Activated naive CD8-positive, alpha-beta T cell treated with anti-CD3 and anti-CD28 coated beads, Interleukin-2, amount 10 ng/mL, durations not matched to agents 7 days and 5 days (primary cell): Measurements from ENCODE around the gene CTBP2. TPM values are rescaled to one million over a fixed set of nuclear protein-coding genes. Genes with fewer than 3 reads are reported as not detected.

Experiments used
- ATAC-seq: fragments of 150-1000 bp; cut with Tn5 transposase; one replicate; pipeline ENCODE4 v1.10.0; 2021; ENCODE audit warnings: low read depth, moderate library complexity
- POLR2A ChIA-PET: fragments of 350-600 bp; sonication (Branson Sonifier 250); formaldehyde crosslinking; loops from one replicate; lab custom pipeline; 2021; ENCODE audit warnings: antibody characterized with exemption; lab: Charles Lee
- DNase-seq: peaks from one replicate; pipeline ENCODE4 v3.0.0; 2021
- H3K27ac Mint-ChIP-seq: one replicate; pipeline ENCODE4 v1.8.0; 2022; ENCODE audit warnings: mild to moderate bottlenecking, mixed read lengths
- H3K27me3 Mint-ChIP-seq: one replicate; pipeline ENCODE4 v1.8.0; 2022; ENCODE audit warnings: mild to moderate bottlenecking, moderate library complexity, mixed read lengths
- H3K36me3 Mint-ChIP-seq: one replicate; pipeline ENCODE4 v1.8.0; 2021; ENCODE audit warnings: mild to moderate bottlenecking, mixed read lengths
- H3K4me1 Mint-ChIP-seq: one replicate; pipeline ENCODE4 v1.8.0; 2021; ENCODE audit warnings: mixed read lengths
- H3K4me3 Mint-ChIP-seq: one replicate; pipeline ENCODE4 v1.8.0; 2022; ENCODE audit warnings: mild to moderate bottlenecking, moderate library complexity, mixed read lengths
- H3K9me3 Mint-ChIP-seq: one replicate; pipeline ENCODE4 v1.8.0; 2021; ENCODE audit warnings: mixed read lengths
- total RNA-seq, 2 experiments: library from RNA; stranded (reverse); gene quantifications; one replicate each; pipeline ENCODE4 v1.2.3, GENCODE V29; 2021

CTBP2 gene
- total RNA-seq, 2 experiments from 2014 or later: 0.94 to 1.6 TPM

DNA sequence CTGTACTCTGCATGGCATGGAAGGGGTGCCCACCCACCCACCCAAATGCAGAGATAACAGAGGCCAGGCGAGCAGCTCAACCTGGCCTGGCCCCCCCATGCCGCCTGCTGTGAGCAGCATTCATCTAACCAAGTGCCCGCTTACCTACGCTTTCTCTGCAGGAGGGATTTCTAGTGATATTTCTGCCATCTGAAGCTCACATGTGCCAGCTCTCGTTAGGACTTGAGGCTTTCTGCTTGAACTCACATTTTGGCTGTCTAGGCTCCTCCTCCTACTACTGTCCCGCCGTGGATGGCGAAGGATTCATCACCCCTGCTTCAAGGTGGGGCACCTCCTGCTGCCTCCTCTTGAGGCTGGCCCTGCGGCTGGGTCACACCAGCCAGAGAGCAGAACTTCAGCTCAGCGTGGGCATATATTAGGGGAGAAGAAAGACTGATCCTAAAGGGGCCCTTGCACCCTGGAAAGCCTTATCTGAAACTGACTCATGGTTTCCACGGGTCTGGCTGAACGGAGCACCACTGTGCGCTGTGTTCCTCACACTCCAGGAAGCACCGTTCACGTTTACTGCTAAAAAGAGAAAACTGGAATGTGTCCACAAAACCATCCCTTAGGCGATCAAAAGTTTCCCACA, 45.5 kb downstream of the CTBP2 start:
- ATAC-seq (no peak), DNase-seq (no peak)
- no peaks in the 10 kb centered on the region for H3K36me3 Mint-ChIP-seq
- H3K4me3 Mint-ChIP-seq: no peak overlapping the region
- H3K4me1 Mint-ChIP-seq: no peaks in the 10 kb centered on the region
- peaks cover 2% of the 10 kb centered on the region for H3K27me3 Mint-ChIP-seq
- H3K9me3 Mint-ChIP-seq: no peaks in the 10 kb centered on the region
- POLR2A ChIA-PET: no interaction called here
- H3K27ac Mint-ChIP-seq: no peak overlapping the region

DNA sequence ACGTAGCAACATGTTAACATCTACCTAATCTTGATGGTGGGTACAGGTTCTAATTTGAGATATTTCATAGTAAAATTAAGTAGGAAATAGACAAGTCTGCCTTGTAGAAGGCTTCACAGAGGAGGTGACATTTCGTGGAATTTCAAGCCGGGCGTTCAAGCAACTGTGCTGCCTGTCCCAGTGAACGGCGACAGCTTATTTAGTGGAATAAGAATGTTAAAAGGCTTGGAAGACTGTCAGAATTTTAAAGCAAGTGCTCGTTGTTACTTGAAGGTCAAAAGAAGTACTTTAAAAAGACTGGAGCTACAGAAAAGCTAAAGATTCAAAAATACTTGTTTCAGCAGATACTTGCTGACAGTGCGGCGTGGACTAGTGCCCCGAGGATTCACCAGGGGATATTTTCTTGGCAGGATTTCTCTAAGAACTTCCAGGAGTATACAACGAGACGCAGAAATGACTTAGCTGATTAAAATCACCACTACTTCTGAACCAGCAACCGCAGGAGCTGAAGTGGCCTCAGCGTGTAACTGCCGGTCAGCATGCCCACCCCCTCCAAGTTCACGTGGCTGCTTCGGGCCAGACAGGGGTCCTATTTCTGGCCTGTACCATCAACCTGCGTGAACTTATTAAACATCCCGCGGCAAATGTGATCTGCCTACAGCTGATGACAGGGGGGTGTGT, 46.5 kb downstream of the CTBP2 start:
- DNase-seq (no peak), ATAC-seq (no peak)
- H3K36me3 Mint-ChIP-seq: no peaks in the 10 kb centered on the region
- no peaks in the 10 kb centered on the region for H3K9me3 Mint-ChIP-seq
- POLR2A ChIA-PET: no interaction called here
- H3K27ac Mint-ChIP-seq: no peak overlapping the region
- no peak overlapping the region for H3K4me3 Mint-ChIP-seq
- peaks cover 2% of the 10 kb centered on the region for H3K27me3 Mint-ChIP-seq
- H3K4me1 Mint-ChIP-seq: no peaks in the 10 kb centered on the region

DNA sequence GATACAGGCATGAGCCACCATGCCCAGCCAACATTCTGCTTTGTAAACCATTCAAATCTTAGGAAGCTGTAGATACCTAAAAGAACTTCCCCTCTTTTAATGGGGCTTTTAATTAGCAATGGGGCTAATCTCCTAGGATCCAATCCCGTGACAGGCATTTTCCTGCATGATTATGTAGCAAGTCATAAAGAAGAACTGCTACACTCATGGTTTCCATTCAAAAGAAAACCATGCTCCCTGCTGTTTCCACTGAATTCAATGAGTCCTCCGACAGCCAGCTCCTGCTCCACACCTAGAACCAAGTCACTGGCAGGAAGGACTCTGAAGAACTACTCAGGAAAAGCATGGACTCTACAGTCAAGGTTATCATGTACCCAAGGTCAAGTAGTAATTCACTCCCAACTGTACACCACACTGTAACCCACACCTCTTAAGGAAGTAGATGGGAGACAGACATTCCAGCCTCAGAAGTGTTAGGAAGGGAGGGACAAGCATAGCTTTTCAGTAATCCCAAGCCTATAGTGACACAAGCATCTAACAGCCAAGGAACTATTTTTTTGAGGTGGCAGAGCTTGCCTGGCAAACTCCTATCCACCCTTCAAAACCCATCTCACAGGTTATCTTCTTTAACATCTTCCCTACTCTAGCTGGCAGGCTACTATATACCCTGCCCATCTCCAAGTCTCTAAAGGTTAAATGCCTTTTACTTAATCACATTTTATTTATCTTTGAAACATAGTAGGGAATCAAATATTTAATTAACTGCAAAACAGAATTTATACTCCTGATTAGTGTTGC, 47.5 kb downstream of the CTBP2 start:
- Mint-ChIP-seq H3K27me3 (peaks cover 2% of the 10 kb centered on the region), H3K9me3 (no peaks in the 10 kb centered on the region), H3K4me1 (no peaks in the 10 kb centered on the region), H3K36me3 (no peaks in the 10 kb centered on the region), H3K27ac (no peak overlapping the region), H3K4me3 (no peak overlapping the region)
- ATAC-seq (no peak), DNase-seq (no peak)
- POLR2A ChIA-PET: no interaction called here

DNA sequence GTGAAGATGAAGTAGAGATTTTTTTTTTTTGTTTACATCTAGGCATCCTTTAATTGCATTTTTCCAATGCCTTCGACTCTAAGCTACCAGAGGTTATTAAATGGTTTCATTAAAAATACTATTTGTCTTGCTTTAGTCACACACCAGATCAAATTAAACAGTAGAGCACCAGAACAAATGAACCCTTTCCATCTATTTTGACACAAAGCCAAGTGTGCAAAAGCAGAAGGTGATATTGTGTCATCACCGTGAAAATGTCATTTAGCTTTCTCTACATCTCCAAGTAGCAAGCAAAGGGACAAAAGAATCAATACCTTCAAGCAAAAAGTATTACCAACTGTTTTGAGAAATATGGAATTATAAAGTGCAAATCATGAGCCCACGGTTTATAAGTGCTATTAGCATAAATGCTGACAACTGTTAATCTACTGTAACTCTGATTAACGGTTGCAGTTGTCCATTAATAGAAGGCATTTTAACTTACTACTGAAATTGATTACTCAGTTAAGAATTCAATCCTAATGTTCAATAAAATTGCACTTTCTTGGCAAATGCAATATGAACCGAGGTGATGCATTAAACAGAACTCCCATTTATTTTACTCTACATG, 49.1 kb downstream of the CTBP2 start:
- H3K27ac Mint-ChIP-seq: no peak overlapping the region
- no peak for ATAC-seq
- POLR2A ChIA-PET: no interaction called here
- no peak for DNase-seq
- no peaks in the 10 kb centered on the region for H3K36me3 Mint-ChIP-seq
- H3K4me3 Mint-ChIP-seq: no peak overlapping the region
- peaks cover 2% of the 10 kb centered on the region for H3K27me3 Mint-ChIP-seq
- H3K4me1 Mint-ChIP-seq: no peaks in the 10 kb centered on the region
- H3K9me3 Mint-ChIP-seq: no peaks in the 10 kb centered on the region

DNA sequence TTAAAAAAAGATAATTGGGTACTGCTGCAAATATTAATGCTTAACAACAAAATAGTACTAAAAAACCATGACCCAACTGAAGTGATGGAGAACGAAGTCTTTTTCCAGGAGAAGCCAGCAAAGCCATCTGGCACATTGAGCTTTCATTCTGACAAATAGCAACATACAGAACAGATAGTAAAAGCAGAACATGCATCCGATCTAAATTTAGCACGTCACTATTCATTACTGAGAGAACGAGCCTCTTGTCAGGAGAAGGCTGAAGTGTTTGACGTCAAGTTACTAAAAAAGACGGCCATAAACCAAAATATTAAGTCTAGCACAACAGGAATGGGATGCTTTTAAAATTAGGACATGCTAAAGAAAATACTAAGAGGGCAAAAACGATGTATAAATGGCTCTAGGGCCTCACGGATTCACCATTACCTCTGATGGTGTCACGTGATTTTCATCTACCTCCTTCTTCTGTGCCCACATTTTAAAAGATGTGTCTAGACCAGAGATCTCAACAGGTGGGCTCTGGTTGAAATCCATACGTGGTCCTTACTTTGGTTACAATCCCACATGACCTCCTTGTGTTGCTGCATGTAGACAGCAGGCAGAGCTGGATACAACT, 52.3 kb downstream of the CTBP2 start:
- no peak for ATAC-seq
- POLR2A ChIA-PET: no interaction called here
- DNase-seq: no peak
- H3K27me3 Mint-ChIP-seq: peaks cover 2% of the 10 kb centered on the region
- no peaks in the 10 kb centered on the region for H3K9me3 Mint-ChIP-seq
- H3K4me1 Mint-ChIP-seq: no peaks in the 10 kb centered on the region
- no peak overlapping the region for H3K4me3 Mint-ChIP-seq
- H3K27ac Mint-ChIP-seq: no peak overlapping the region
- H3K36me3 Mint-ChIP-seq: no peaks in the 10 kb centered on the region

DNA sequence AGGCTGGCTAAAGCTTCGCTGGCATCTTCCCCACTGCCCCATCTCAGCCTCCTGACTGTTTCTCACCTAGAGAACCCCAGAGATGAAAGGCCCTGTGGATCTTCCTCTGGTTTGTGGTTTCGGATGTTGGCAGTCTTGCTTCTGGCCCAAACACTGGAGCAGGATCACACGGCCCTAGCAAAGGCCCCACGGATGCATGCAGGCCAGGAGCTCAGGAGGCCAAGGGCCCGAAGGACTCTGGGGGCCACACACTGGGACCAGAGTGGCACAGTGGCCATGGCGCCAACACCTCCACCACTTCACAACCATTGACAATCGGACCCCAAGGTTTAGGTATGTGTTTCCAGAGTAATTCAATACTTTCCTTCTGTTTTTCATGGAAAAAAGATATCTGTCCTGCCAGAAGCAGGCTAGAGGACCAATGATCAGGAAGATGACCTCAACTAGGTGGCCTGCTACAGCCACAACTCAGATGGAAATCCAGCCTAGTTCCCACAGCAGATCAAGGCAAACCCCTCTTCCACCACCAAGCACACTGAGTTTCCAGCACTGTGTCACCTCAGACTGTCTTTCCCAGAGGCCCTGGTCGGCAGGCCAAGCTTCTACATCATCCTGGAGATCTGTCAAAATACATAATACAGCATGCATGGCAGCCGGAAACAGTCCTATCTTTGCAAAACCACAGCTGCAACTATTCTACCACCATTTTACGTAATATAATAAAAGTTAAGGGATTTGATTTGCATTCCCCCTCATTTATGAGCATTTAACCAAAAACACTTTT, 53.0 kb downstream of the CTBP2 start:
- no peak overlapping the region for H3K4me3 Mint-ChIP-seq
- no peak for ATAC-seq

DNA sequence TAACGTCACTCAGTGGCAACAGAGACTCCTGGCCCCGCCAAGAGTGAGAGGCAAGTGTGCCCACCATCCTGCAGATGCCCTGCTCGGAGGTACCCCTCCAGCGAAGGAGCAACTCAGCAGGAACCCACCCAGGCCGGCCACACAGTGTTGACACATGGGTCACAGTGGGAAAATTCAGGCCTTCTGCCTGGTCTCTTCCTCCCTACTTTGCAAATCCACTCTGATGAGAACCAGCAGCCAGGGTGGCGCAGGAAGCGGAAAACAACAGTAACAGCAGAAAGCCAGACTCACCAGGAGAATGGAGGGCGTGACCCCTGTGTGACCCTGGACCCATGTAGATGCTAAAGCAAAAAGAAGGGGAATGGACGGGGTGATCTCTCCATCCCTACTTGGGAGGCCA, 53.8 kb downstream of the CTBP2 start:
- H3K27ac Mint-ChIP-seq: no peak overlapping the region
- POLR2A ChIA-PET: no interaction called here
- H3K36me3 Mint-ChIP-seq: no peaks in the 10 kb centered on the region

More for the DNA sequence above, 53.0 kb downstream of the CTBP2 start:
- H3K27me3 Mint-ChIP-seq: peaks cover 2% of the 10 kb centered on the region
- no peaks in the 10 kb centered on the region for H3K9me3 Mint-ChIP-seq
- POLR2A ChIA-PET: no interaction called here
- H3K36me3 Mint-ChIP-seq: no peaks in the 10 kb centered on the region
- DNase-seq: no peak
- no peak overlapping the region for H3K27ac Mint-ChIP-seq
- H3K4me1 Mint-ChIP-seq: no peaks in the 10 kb centered on the region

DNA sequence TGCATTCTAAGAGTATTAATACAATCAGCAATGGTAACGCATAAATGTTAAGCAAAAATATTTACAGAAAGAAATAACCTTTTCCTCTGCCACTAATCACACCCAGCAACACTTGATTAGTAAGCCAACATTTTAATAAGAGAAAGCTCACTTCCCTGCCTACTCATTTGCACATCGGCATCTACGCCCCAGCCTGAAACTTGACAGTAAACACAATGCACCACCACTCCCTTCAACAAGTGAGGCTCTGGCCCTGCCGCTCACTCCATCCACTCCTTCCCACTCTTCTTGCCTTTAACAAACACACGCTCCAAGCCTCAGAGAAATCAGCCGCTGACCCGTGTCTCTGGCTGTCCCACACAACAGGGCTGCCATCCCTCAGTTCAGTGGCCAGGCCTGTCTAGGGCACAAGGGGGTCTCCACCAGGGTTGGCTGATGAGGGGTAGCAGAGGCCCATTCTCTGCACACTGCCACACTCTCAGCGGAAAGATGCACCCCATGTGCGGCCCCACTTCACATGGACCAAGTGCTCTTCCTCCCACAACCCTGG, 54.6 kb downstream of the CTBP2 start:
- ATAC-seq (no peak), DNase-seq (no peak)
- no peak overlapping the region for H3K4me3 Mint-ChIP-seq
- H3K9me3 Mint-ChIP-seq: no peaks in the 10 kb centered on the region
- H3K27me3 Mint-ChIP-seq: peaks cover under 1% of the 10 kb centered on the region
- H3K36me3 Mint-ChIP-seq: no peaks in the 10 kb centered on the region
- POLR2A ChIA-PET: no interaction called here
- no peaks in the 10 kb centered on the region for H3K4me1 Mint-ChIP-seq
- H3K27ac Mint-ChIP-seq: no peak overlapping the region

More for the DNA sequence above, 53.8 kb downstream of the CTBP2 start:
- H3K27me3 Mint-ChIP-seq: peaks cover 2% of the 10 kb centered on the region
- ATAC-seq (no peak), DNase-seq (no peak)
- no peaks in the 10 kb centered on the region for H3K9me3 Mint-ChIP-seq
- no peak overlapping the region for H3K4me3 Mint-ChIP-seq
- no peaks in the 10 kb centered on the region for H3K4me1 Mint-ChIP-seq

DNA sequence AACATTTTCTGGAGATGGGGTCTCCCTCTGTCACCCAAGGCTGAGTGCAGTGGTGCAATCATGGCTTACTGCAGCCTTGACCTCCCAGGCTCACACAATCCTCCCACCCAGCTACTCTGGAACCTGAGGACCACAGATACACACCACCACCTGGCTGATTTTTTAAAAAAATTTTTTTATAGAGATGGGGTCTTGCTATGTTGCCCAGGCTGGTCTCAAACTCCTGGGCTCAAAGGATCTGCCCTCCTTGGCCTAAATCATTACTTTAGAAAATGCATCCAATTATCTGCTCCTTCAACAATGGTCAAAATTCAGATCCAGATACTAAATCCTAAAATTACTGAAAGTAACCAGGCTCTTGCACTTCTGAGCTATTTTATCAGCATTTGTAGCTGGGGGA, 55.2 kb downstream of the CTBP2 start:
- no peak overlapping the region for H3K27ac Mint-ChIP-seq
- ATAC-seq (no peak), DNase-seq (no peak)
- no peaks in the 10 kb centered on the region for H3K4me1 Mint-ChIP-seq
- H3K9me3 Mint-ChIP-seq: no peaks in the 10 kb centered on the region
- no peak overlapping the region for H3K4me3 Mint-ChIP-seq
- no peaks in the 10 kb centered on the region for H3K27me3 Mint-ChIP-seq
- POLR2A ChIA-PET: no interaction called here
- no peaks in the 10 kb centered on the region for H3K36me3 Mint-ChIP-seq

DNA sequence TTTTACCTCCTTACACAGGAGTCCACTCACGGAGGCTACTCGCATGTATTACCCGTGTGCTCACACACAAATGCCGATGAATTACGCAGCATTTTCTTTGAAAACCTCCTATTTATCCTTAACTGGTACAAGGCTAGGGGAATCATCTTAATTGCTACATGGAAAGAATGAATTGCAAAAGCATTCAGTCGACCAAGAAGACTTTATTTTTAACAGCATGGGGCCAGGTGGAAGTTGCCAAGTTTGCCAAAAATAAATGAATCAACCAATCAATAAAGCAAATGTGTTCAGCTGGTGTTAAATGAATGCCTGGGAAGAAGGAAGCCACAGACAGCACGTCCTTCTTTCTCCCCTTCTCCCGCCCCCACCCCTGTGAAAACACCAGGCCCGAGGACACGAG, 55.8 kb downstream of the CTBP2 start:
- H3K36me3 Mint-ChIP-seq: no peaks in the 10 kb centered on the region
- no peak overlapping the region for H3K27ac Mint-ChIP-seq
- H3K9me3 Mint-ChIP-seq: no peaks in the 10 kb centered on the region
- H3K4me3 Mint-ChIP-seq: no peak overlapping the region
- no peaks in the 10 kb centered on the region for H3K27me3 Mint-ChIP-seq
- no peak for ATAC-seq
- no peaks in the 10 kb centered on the region for H3K4me1 Mint-ChIP-seq
- no peak for DNase-seq
- POLR2A ChIA-PET: no interaction called here

DNA sequence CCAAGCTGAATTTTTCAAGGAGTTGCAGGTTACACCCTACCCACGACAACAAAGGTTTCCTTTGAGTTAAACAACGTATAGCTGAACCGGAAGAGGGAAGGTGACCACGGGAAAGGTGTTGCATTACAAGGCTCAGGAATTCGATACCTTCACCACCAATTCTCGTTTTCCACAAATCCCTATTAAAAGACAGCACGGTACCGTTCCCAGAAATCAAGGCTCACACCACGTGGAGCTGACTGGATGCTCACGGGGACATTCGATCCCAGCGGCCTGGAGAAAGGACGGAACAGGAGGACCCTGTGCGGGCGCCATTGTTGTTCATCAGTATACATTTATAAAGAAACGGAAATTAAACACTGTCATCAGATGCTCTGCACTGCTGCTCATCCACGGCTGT, 56.4 kb downstream of the CTBP2 start:
- H3K27ac Mint-ChIP-seq: no peak overlapping the region
- no peaks in the 10 kb centered on the region for H3K9me3 Mint-ChIP-seq
- H3K4me3 Mint-ChIP-seq: no peak overlapping the region
- ATAC-seq (no peak), DNase-seq (no peak)
- H3K36me3 Mint-ChIP-seq: no peaks in the 10 kb centered on the region
- H3K4me1 Mint-ChIP-seq: no peaks in the 10 kb centered on the region
- no peaks in the 10 kb centered on the region for H3K27me3 Mint-ChIP-seq
- POLR2A ChIA-PET: no interaction called here

DNA sequence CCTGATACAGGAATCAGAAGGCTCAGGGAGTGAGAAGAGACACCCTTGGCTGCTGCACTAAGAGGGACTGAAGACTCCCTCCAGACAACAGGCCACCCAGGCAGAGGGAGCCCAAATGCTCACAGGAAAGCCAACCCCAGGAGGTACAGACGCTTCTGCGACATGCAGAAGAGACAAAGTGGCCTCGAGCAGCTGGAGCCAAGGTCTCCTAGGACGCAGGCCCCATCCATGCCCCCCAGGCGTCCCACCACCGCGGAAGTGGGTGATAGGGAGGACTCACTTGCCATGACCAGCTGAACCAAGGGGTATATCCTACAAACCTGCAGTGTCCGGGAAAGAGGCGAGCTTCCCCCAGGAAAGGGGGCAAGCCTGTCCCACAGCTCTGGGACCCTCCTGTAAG, 56.9 kb downstream of the CTBP2 start:
- no peaks in the 10 kb centered on the region for H3K4me1 Mint-ChIP-seq
- DNase-seq (no peak), ATAC-seq (no peak)
- H3K4me3 Mint-ChIP-seq: no peak overlapping the region
- POLR2A ChIA-PET: no interaction called here
- no peaks in the 10 kb centered on the region for H3K27me3 Mint-ChIP-seq
- no peaks in the 10 kb centered on the region for H3K36me3 Mint-ChIP-seq
- no peak overlapping the region for H3K27ac Mint-ChIP-seq
- H3K9me3 Mint-ChIP-seq: no peaks in the 10 kb centered on the region
